A549 (cell line): ENCODE data around the gene ELAVL1. TPM values are rescaled to one million over a fixed set of nuclear protein-coding genes. Genes with fewer than 3 reads are reported as not detected.

Source experiments
- ATAC-seq, 2 experiments: fragments of 200-7000 bp in 1 of 2; fragments of >200 bp in 1 of 2; cut with Nextera tagmentation in 1 of 2; cut with Tn5 transposase in 1 of 2; 3 replicates each; pipeline versions ENCODE4 v1.8.0 to v1.9.1; 2018 to 2020; ENCODE audit warnings: mild to moderate bottlenecking in 1 of 2, moderate library complexity in 1 of 2
- CTCF ChIA-PET: fragments of 300-600 bp; sonication (Branson Sonifier 250); formaldehyde crosslinking; extraction: SDS; loops from one replicate; lab custom pipeline; 2021; ENCODE audit warnings: antibody characterized with exemption, inconsistent platforms; lab: Yijun Ruan, JAX
- POLR2A ChIA-PET: fragments of 350-600 bp; formaldehyde crosslinking; extraction: SDS; loops from one replicate; lab custom pipeline; 2021; ENCODE audit warnings: antibody characterized with exemption, inconsistent platforms; lab: Yijun Ruan, JAX
- DNase-seq, 2 experiments: peaks; one replicate each; pipeline versions ENCODE4 v3.0.0 to v3.0.0-alpha.2; 2011 to 2016; ENCODE audit warnings: low read depth in 1 of 2, low spot score in 1 of 2
- FAIRE-seq: peaks from 2 replicates; lab custom pipeline; 2011; peaks lifted over from hg19 to GRCh38; lab: Jason Lieb, UNC
- H3K27ac ChIP-seq, 2 experiments: fragments of >200 bp; sonication (Bioruptor Twin); formaldehyde crosslinking; 3 replicates each; pipeline ENCODE4 v1.5.1; 2016 to 2017
- H3K4me1 ChIP-seq: fragments of >200 bp; sonication (Bioruptor Twin); formaldehyde crosslinking; 3 replicates; pipeline ENCODE4 v1.6.1; 2016
- H3K4me2 ChIP-seq: fragments of >200 bp; sonication (Bioruptor Twin); formaldehyde crosslinking; 3 replicates; pipeline ENCODE4 v1.6.1; 2016
- H3K4me3 ChIP-seq: fragments of >200 bp; sonication (Bioruptor Twin); formaldehyde crosslinking; 3 replicates; pipeline ENCODE4 v1.5.1; 2016
- H3K9me3 ChIP-seq: fragments of >200 bp; sonication (Bioruptor Twin); formaldehyde crosslinking; 3 replicates; pipeline ENCODE4 v1.6.1; 2016
- CHD2 ChIP-seq: fragments of 150-350 bp; IDR thresholded peaks from 2 replicates; pipeline ENCODE4 v1.6.1; 2014; ENCODE audit warnings: low read length; ENCODE audit not compliant: partially characterized antibody
- EHF ChIP-seq: fragments of 250-450 bp; sonication (Bioruptor Pico); IDR thresholded peaks from 2 replicates; pipeline ENCODE4 v1.5.0; 2020; ENCODE audit warnings: mild to moderate bottlenecking
- JUN ChIP-seq, 2 experiments: fragments of >200 bp; sonication (Bioruptor Twin); formaldehyde crosslinking; IDR thresholded peaks; 2 replicates in 1 of 2; 3 replicates in 1 of 2; pipeline ENCODE4 v1.6.1; 2016 to 2017
- MAFK ChIP-seq: fragments of 450-650 bp; IDR thresholded peaks from 2 replicates; pipeline ENCODE4 v1.6.1; 2014; ENCODE audit not compliant: partially characterized antibody
- MAZ ChIP-seq: fragments of 150-350 bp; IDR thresholded peaks from 2 replicates; pipeline ENCODE4 v1.6.1; 2014; ENCODE audit warnings: antibody characterized with exemption, low read depth, low read length, borderline replicate concordance
- PHF8 ChIP-seq: fragments of 200-600 bp; sonication (generic); IDR thresholded peaks from 2 replicates; pipeline ENCODE4 v1.6.1; 2016; ENCODE audit warnings: low read depth, mild to moderate bottlenecking, antibody characterized with exemption, moderate library complexity, borderline replicate concordance
- POLR2A ChIP-seq: IDR thresholded peaks from 2 replicates; pipeline ENCODE4 v1.6.1; 2012; ENCODE audit warnings: mild to moderate bottlenecking, low read length
- REST ChIP-seq: fragments of 200-600 bp; sonication (generic); IDR thresholded peaks from 2 replicates; pipeline ENCODE4 v1.6.1; 2016; ENCODE audit warnings: antibody characterized with exemption, mild to moderate bottlenecking, moderate library complexity
- ZNF302 ChIP-seq: fragments of 250-450 bp; sonication (Bioruptor Pico); IDR thresholded peaks from 2 replicates; pipeline ENCODE4 v1.9.0; 2021; ENCODE audit warnings: inconsistent platforms, mild to moderate bottlenecking, moderate library complexity
- WGBS: methylation state at CpG from one replicate; pipeline ENCODE4 v1.1.6; 2017; ENCODE audit errors: missing lambda C conversion rate; 5-methylcytosine and 5-hydroxymethylcytosine counted together
- polyA plus RNA-seq, 4 experiments: library from polyadenylated mRNA; depleted of rRNA in 3 of 4; stranded (reverse); fragments of >200 nt; fragmentation: RNase III in 1 of 4; extraction: RNeasy Plus Mini Kit Qiagen cat#74134 plus additional on column Dnase treatment in 1 of 4; gene quantifications; 2 replicates in 3 of 4; 3 replicates in 1 of 4; pipeline ENCODE4 v1.2.3, GENCODE V29; 2011 to 2017
- TF ChIP-seq, protein P1 (sequence below): IDR thresholded peaks from 2 replicates; pipeline ENCODE4 v1.6.1; 2012
- TF ChIP-seq, protein P2 (sequence below): fragments of 250-450 bp; sonication (Bioruptor Pico); IDR thresholded peaks from 2 replicates; pipeline ENCODE4 v1.5.0; 2021; ENCODE audit warnings: mild to moderate bottlenecking, moderate library complexity, borderline replicate concordance
- TF ChIP-seq, protein P3 (sequence below): fragments of >200 bp; sonication (Bioruptor Twin); formaldehyde crosslinking; IDR thresholded peaks from 3 replicates; pipeline ENCODE4 v1.6.1; 2016
- TF ChIP-seq, protein P4 (sequence below): fragments of >200 bp; sonication (Bioruptor Twin); formaldehyde crosslinking; IDR thresholded peaks from 3 replicates; pipeline ENCODE4 v1.5.1; 2016

ELAVL1 gene
- polyA plus RNA-seq, 2 of the 4 experiments (the other 2 are of a cell fraction) = 39.3 to 55.6 TPM

- Histone ChIP-seq H3K9me3 (no peaks in the 10 kb centered on the region), H3K4me2 (peak overlapping the region; percentile 89), H3K4me3 (peak overlapping the region; percentile 42), H3K27ac (peak overlapping the region in 1 of 2 experiments; percentile 57; a peak in 2 of 6 replicates), H3K4me1 (peaks cover 20% of the 10 kb centered on the region)
- TF ChIP-seq, protein P1, sequence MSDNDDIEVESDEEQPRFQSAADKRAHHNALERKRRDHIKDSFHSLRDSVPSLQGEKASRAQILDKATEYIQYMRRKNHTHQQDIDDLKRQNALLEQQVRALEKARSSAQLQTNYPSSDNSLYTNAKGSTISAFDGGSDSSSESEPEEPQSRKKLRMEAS = no peak
- TF ChIP-seq ZNF302 (CRISPR knock-in tag) = no peak
- TF ChIP-seq MAFK = no peak
- 80% methylated on average over 15 of the region's 17 CpGs for whole genome bisulfite sequencing
- DNase-seq = no peak
- ChIA-PET POLR2A (no interaction called here), CTCF (interaction anchor here (1.5 to 2.7 kb wide), 3 partner anchors 8 to 69 kb away, joined by 6 to 8 read pairs (median 7); no protein-coding TSS in a partner anchor)
- no peak for FAIRE-seq
- ATAC-seq = no peak
Measured at GRCh38 chr19:7921302-7921966, 84.0 kb downstream of the ELAVL1 start.

- Histone ChIP-seq H3K9me3 (no peaks in the 10 kb centered on the region), H3K4me2 (peak overlapping the region; percentile 99), H3K27ac (peak overlapping the region; percentile 95 to 96)
- DNase-seq (peak; percentile 41 to 96), ATAC-seq (peak; percentile 4 to 48), FAIRE-seq (no peak)
- 9% methylated on average over 16 of the region's 62 CpGs for WGBS
- POLR2A ChIA-PET = interaction anchor here (1.1 to 2.0 kb wide), 6 partner anchors 12 to 52 kb away, joined by 3 to 17 read pairs (median 8); partner anchors contain the start of genes MAP2K7 and TIMM44
- CTCF ChIA-PET = interaction anchor here (1.3 to 2.7 kb wide), 5 partner anchors 9 to 68 kb away, joined by 4 to 10 read pairs (median 7); partner anchors contain the start of gene TIMM44
- TF ChIP-seq JUN (IDR thresholded peaks at IDR 0.05) (peak in 1 of 2 experiments; percentile 4; a peak in 1 of 5 replicates), ZNF302 (CRISPR knock-in tag) (no peak)
- TF ChIP-seq, protein P2, sequence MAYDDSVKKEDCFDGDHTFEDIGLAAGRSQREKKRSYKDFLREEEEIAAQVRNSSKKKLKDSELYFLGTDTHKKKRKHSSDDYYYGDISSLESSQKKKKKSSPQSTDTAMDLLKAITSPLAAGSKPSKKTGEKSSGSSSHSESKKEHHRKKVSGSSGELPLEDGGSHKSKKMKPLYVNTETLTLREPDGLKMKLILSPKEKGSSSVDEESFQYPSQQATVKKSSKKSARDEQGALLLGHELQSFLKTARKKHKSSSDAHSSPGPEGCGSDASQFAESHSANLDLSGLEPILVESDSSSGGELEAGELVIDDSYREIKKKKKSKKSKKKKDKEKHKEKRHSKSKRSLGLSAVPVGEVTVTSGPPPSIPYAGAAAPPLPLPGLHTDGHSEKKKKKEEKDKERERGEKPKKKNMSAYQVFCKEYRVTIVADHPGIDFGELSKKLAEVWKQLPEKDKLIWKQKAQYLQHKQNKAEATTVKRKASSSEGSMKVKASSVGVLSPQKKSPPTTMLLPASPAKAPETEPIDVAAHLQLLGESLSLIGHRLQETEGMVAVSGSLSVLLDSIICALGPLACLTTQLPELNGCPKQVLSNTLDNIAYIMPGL (CRISPR knock-in tag) = no peak
- TF ChIP-seq, protein P3, sequence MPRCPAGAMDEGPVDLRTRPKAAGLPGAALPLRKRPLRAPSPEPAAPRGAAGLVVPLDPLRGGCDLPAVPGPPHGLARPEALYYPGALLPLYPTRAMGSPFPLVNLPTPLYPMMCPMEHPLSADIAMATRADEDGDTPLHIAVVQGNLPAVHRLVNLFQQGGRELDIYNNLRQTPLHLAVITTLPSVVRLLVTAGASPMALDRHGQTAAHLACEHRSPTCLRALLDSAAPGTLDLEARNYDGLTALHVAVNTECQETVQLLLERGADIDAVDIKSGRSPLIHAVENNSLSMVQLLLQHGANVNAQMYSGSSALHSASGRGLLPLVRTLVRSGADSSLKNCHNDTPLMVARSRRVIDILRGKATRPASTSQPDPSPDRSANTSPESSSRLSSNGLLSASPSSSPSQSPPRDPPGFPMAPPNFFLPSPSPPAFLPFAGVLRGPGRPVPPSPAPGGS = no peak
- TF ChIP-seq, all 56 proteins: peak for 1
- Histone ChIP-seq H3K4me1 (peaks cover 19% of the 10 kb centered on the region), H3K4me3 (peak overlapping the region; percentile 72)
Measured at GRCh38 chr19:7920519-7921301, 84.7 kb downstream of the ELAVL1 start.

DNA sequence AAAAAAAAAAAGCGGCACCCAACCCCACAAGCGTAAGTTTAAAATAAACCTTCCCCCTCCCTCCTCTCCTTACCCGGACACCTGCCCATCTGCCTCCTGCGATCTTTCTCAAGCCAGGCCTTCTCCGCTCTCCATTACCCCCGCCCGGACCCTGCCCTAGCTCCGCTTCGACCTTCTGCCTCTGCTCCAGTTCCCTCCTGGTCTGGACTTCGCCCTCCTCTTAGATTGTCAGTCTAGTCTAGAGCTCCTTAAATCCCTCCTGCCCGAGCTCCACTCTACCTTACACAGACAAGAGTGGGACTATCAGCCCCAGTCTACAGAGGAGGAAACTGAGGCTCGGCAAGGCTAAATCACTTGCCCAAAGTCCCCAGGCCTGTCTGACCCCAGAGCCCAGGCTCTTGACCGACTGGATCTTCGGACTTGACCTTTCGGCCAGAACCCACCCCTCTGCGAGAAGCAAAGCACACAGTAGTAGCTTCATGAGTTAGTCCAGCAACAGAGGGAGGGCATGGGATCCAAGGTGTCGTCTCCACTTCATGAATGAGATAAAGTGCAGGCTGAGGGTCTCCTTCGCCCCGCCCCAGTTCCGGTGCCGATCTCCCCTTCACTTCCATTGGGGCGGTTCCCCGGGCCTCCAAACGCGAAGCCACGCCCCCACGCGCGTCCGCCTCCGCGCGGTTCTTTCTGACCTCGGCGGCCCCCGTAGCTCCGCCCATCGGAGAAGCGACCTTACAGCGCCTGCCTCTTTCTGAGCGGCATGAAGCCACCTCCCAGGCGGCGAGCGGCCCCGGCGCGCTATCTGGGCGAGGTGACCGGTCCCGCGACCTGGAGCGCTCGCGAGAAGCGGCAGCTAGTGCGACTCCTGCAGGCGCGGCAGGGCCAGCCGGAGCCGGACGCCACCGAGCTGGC, 85.6 kb downstream of the ELAVL1 start, which contains the start of gene SNAPC2:
Gene SNAPC2 (plus strand): TSS at position 729 of the 909 bp plus-strand sequence. CDS start 29 bp downstream, at position 758.
- H3K4me3 ChIP-seq = peak within 1 kb of the TSS; percentile 72
- ChIA-PET POLR2A (interaction anchor here (0.6 to 2.0 kb wide), 8 partner anchors 12 to 347 kb away, joined by 3 to 17 read pairs (median 3); partner anchors contain the start of genes MAP2K7 and TIMM44), CTCF (interaction anchor here (1.3 to 2.7 kb wide), 5 partner anchors 10 to 67 kb away, joined by 4 to 10 read pairs (median 7); partner anchors contain the start of gene TIMM44)
- peak within 1 kb of the TSS; percentile 95 to 96 for H3K27ac ChIP-seq
- H3K4me2 ChIP-seq = peak within 1 kb of the TSS; percentile 99
- no peaks in the 10 kb centered on the region for H3K9me3 ChIP-seq
- 35% methylated on average over 18 of the region's 62 CpGs for WGBS
- ATAC-seq (peak; percentile 27 to 71), FAIRE-seq (no peak), DNase-seq (peak; percentile 60 to 94)
- H3K4me1 ChIP-seq = peaks cover 19% of the 10 kb centered on the region
- TF ChIP-seq EHF (CRISPR knock-in tag) (no peak), MAZ (no peak), JUN (IDR thresholded peaks at IDR 0.05) (peak; percentile 66 to 75; a peak in 3 of 5 replicates), POLR2A (peak; percentile 51), REST (peak; percentile 45), PHF8 (0 out of 2 replicates have a peak, but pooled peaks have one; percentile 20), CHD2 (peak; percentile 65)
- TF ChIP-seq, protein P4, sequence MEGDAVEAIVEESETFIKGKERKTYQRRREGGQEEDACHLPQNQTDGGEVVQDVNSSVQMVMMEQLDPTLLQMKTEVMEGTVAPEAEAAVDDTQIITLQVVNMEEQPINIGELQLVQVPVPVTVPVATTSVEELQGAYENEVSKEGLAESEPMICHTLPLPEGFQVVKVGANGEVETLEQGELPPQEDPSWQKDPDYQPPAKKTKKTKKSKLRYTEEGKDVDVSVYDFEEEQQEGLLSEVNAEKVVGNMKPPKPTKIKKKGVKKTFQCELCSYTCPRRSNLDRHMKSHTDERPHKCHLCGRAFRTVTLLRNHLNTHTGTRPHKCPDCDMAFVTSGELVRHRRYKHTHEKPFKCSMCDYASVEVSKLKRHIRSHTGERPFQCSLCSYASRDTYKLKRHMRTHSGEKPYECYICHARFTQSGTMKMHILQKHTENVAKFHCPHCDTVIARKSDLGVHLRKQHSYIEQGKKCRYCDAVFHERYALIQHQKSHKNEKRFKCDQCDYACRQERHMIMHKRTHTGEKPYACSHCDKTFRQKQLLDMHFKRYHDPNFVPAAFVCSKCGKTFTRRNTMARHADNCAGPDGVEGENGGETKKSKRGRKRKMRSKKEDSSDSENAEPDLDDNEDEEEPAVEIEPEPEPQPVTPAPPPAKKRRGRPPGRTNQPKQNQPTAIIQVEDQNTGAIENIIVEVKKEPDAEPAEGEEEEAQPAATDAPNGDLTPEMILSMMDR = no peak
- TF ChIP-seq, protein P1 = peak; percentile 47; the same call in 1 of the 2 replicates
- TF ChIP-seq, protein P3 = peak; percentile 69; the same call in 1 of the 3 replicates
